GM21717 (cell line): ENCODE measurements around the gene ARHGAP26.

Experiments
- ATAC-seq: cut with Tn5 transposase; IDR thresholded peaks from one replicate; pipeline ENCODE4 v1.9.1; 2021; ENCODE audit warnings: mild to moderate bottlenecking, moderate library complexity; ENCODE audit not compliant: unreplicated experiment

The ARHGAP26 gene

DNA sequence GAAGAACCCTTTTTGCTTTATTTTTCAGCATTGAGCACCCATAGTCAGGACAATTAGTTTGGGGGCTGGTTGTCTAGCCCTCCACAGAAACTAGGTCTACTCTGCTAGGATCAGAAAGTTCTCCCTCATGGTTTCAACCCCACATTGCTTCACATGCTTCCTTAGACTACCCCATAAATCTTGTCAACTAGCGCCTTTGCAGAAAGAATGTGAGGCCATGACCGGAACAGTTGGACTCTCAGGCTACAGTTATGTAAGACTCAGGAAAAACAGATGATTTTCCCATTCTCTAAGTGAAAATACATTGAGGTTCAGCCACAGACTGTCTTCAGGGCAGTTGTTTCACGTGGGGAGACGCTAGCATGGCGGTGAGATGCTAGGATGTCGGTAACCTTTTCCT, 377.7 kb downstream of the ARHGAP26 start:
- no peak for ATAC-seq

DNA sequence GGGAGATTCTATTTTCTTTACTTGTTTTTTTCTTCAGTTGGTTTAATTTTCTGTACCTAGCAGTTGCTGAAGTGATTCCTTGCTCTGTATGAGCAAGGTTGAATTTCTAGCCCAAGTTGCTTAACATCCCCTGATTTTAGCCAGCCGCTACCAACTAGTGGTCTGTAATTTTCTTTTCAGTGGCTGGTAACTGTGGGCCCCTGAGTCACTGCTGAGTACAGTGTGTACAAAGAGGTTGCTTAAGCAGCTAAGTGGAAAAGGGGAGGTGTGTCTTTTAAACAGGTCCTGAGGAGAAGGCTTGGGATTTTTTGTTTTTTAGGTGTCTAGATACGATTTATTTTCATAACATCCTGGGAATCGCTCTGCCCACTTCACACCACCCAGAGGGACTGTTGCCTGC, 378.6 kb downstream of the ARHGAP26 start:
- ATAC-seq: no peak

GRCh38 chr5:143149759-143150158, 379.6 kb downstream of the ARHGAP26 start:
- no peak for ATAC-seq

DNA sequence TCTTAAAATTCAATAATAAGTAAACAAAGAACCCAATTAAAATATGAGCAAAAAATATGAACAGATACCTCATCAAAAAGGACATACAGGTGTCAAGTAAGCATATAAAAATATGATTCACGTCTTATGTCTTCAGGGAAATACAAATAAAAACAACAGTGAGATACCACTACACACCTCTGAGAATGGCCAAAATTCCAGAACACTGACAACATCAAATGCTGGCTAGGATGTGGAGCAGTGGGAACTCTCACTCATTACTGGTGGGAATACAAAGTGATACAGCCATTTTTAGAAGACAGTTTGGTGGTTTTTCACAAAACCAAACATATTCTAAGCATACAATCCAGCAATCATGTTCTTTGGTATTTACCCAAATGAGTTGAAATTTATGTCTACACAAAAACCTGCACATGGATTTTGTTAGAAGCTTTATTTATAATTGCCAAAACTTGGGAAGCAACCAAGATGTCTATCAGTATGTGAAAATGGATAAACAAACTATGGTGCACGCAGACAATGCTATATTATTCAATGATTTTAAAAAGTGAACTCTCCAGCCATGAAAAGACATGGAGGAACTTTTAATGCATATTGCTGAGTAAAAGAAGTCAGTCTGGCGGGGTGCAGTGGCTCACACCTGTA, 381.0 kb downstream of the ARHGAP26 start:
- ATAC-seq: no peak

GRCh38 chr5:143152445-143152844, 382.3 kb downstream of the ARHGAP26 start:
- ATAC-seq: no peak

- ATAC-seq: no peak
Measured at GRCh38 chr5:143153332-143154119, 383.3 kb downstream of the ARHGAP26 start.

- ATAC-seq: no peak
Measured at GRCh38 chr5:143154510-143155370, 384.6 kb downstream of the ARHGAP26 start.

GRCh38 chr5:143155455-143155854, 385.3 kb downstream of the ARHGAP26 start:
- no peak for ATAC-seq

DNA sequence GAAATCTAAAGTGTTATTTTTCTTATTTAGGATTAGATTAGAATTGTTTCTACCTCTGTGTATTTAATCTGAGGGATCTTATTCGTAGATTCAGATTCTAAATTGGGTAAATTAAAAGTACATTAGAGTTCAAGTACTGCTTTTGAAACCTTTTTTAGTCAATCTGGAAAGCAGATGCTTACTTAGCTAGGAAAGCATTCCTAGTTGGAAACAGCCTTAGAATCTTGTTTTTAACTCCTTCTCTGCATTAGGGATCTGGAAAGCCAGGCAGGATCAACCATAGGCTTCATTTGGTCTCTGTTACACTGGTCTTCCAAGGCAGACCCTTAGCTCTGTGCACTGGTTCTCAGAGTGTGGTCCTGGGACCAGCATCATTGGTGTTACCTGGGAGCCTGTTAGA, 385.9 kb downstream of the ARHGAP26 start:
- ATAC-seq: no peak

GRCh38 chr5:143156572-143156971, 386.4 kb downstream of the ARHGAP26 start:
- no peak for ATAC-seq

GRCh38 chr5:143159031-143159430, 388.9 kb downstream of the ARHGAP26 start:
- ATAC-seq: no peak

DNA sequence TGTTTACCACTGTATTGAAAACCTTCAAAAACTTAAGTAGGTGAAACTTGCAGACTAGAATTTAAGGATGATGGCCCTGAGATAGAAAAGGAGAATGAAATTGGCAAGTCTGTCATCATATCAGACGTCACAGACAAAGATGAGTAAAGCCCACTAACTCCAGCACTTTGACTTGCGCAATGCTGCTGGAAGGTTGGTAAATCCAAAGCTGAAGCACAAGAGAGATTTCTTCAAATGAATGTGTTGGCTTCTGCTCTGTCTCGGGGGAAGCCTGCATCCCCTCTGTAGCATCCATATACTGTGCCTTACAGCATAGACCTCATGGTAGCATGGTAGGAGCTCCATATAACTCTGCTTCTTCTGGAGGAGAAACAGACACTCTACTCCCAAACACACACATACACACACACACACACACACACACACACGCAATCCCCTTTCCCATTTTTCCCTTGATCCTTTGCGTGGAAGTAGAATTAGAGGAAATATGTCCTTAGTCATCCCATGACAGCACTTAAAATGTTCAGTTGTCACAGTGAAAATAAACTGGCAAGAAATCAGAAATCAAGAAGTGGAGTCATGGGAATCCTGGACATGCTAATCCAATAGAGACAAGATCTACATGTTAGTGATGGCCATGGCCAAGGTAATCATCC, 391.8 kb downstream of the ARHGAP26 start:
- ATAC-seq: no peak

GRCh38 chr5:143162810-143163209, 392.6 kb downstream of the ARHGAP26 start:
- ATAC-seq: no peak

DNA sequence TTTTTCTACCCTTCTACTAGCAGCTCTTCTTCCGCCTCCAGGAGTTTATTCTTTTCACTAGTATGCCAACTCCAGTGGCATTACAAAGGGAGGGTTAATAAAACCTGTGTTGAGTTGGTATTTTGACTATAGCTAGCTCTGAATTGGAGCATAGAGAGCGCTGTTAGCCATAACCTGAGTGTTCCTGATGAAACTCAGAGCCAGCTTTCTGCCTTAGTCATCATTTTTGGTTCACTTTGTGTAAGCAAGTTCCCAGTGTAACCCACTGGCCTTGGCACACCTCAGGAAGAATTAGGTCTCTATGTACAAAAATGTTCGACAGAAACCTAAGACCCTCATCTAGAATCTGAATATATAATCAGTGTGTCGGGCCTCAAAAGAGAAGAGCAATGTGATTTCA, 394.4 kb downstream of the ARHGAP26 start:
- no peak for ATAC-seq

- no peak for ATAC-seq
Measured at GRCh38 chr5:143165049-143165880, 395.1 kb downstream of the ARHGAP26 start.

GRCh38 chr5:143166090-143166489, 395.9 kb downstream of the ARHGAP26 start:
- ATAC-seq: no peak

- ATAC-seq: peak; percentile 56
Measured at GRCh38 chr5:143166661-143167420, 396.7 kb downstream of the ARHGAP26 start.

DNA sequence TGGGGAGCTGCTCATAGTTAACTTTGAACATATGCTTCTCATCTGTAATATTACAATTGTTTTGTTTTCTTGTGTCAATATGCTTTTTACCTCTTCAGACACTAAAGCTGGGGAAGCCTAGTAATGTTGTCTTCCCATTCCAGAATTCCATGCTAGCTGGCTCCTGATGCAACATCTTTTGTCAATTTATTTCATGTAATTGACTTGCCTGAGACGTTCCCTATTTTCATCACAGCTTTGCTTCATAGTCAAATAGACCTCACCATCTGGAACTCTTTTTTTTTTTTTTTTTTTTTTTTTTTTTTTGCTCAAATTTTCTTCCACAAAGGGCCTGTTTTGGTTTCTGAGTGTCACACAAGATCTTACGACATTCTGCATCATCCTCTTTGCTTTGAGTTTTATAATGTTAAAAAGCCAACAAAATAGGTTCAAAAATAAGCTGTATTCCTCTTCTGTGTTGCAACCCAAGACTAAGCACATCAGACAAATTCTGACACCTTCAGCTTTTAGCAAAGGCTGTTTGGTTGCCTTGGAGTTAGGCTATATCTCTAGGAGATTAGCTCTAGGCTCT, 398.1 kb downstream of the ARHGAP26 start:
- ATAC-seq: no peak
